ENCODE data around the gene SAFB.

GRCh38 chr19:5585461-5586299, 37.2 kb upstream of the SAFB start:
- TF ChIP-seq CTCF (IDR thresholded peaks at IDR 0.05), result no peak
- no peak for TF ChIP-seq POLR2A (IDR thresholded peaks at IDR 0.05)

Measured in testis (tissue), 2 donors.